Hepatocyte (in vitro differentiated cells): ENCODE results near the gene PBX3.

ENCODE experiments used
- CTCF ChIP-seq: fragments of 200-600 bp; sonication (generic); IDR thresholded peaks from 2 replicates; pipeline ENCODE4 v1.5.1; 2016; ENCODE audit warnings: antibody characterized with exemption, mild to moderate bottlenecking; ENCODE audit not compliant: poor library complexity
- EZH2 ChIP-seq: fragments of 200-600 bp; sonication (generic); IDR thresholded peaks from 2 replicates; pipeline ENCODE4 v1.6.1; 2016; ENCODE audit warnings: antibody characterized with exemption, mild to moderate bottlenecking, borderline replicate concordance
- EZH2phosphoT487 ChIP-seq: fragments of 200-600 bp; sonication (generic); IDR thresholded peaks from one replicate; pipeline ENCODE4 v1.6.1; 2018; ENCODE audit warnings: antibody characterized with exemption, mild to moderate bottlenecking, low read depth, moderate library complexity; ENCODE audit not compliant: unreplicated experiment, severe bottlenecking

DNA sequence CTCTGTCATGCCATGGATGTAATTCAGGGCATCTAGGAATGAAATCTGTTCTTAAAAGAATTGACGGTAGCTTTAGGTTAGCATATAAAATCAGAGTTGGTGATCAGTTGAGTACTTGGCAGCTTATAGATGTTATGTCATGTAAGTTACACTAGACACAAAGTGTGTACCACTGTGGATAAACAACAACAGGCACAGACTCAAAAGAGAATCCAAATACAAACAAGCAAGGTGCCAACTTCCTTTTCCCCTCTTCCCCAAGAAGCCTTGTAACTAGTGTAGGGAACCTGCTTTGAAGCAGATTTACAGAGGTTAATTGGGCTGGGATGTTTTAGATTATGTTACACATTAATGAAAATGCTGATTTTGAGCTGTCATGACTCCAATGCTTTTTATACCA is 167.2 kb downstream of the PBX3 start:
- no peak for TF ChIP-seq CTCF
- TF ChIP-seq EZH2 = no peak
- no peak for TF ChIP-seq EZH2phosphoT487
